ENCODE data around the gene HBG1. TPM values are rescaled to one million over a fixed set of nuclear protein-coding genes. Genes with fewer than 3 reads are reported as not detected.
A peak's percentile ranks its signal among the peaks of the same experiment; 100 is the strongest.
"Not testable (repeated sequence)": the region's sequence is repeated elsewhere in the genome, so short reads cannot be mapped to it uniquely, and the experiment has no call there.

The HBG1 gene
- total RNA-seq, 1 donor: not detected

DNA sequence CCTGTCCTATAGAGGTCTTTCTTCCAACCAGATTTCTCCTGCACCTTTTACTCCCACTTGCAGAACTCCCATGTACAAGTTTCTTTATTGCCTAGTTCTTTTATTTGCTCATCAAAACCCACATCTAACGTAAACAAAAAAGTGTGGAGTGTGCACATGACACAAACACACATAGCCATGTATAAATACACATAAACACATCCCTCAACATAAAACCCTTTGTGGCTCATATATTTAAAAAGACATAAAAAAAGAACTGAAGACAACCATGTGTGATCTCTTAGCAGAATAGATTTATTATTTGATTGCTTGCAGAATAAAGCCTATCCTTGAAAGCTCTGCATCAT lies 3.2 kb upstream of the HBG1 start:
- DNase-seq (ENCODE audit: low read depth): peak; percentile 40
- no peak for TF ChIP-seq CTCF (IDR thresholded peaks at IDR 0.05; ENCODE audit: insufficient read depth, low read depth, low read length)
- H3K4me3 ChIP-seq (ENCODE audit: low read depth, low read length): no peak overlapping the region

DNA sequence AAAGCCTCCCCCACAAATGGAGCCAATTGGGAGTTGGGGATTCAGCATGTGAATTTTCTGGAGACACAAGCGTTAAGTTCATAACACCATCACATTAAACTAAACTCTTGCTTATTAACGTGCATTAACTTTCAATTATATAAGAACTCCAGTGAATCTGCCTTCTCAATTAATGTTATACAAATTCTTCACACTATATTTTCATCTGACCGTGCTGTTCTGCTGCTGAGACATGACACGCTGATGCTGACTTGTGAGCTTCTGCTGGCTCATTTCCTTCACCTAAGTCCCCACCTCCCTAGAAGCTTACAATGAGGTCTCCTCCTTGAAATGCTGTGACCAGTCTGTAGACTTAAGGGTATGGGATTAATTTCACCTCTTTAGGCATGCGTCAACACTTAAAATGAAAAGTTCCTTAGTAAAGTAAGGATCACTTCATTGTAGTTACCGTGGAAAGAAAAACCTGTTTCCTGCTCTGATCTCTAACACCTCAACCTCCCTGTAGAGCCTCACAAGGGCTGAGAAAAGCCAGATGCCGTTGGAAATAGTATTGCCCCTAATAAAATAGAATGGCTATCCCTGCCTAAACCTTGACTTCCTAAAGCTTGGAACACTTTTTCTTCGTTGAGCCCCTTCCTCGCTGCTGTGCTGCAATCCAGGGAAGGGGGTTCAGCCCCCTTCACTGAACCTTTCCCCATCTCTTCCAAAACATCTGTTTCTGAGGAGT lies 2.7 kb upstream of the HBG1 start:
- no peak for DNase-seq (ENCODE audit: low read depth)
- no peak for TF ChIP-seq CTCF (IDR thresholded peaks at IDR 0.05; ENCODE audit: insufficient read depth, low read depth, low read length)
- H3K4me3 ChIP-seq (ENCODE audit: low read depth, low read length): no peak overlapping the region

- TF ChIP-seq CTCF (IDR thresholded peaks at IDR 0.05; ENCODE audit: insufficient read depth, low read depth, low read length): no peak
- no peak for DNase-seq (ENCODE audit: low read depth)
- no peak overlapping the region for H3K4me3 ChIP-seq (ENCODE audit: low read depth, low read length)
Observed at GRCh38 chr11:5251746-5252145, 2.1 kb upstream of the HBG1 start.

- DNase-seq (ENCODE audit: low read depth): no peak
- H3K4me3 ChIP-seq (ENCODE audit: low read depth, low read length): no peak overlapping the region
- TF ChIP-seq CTCF (IDR thresholded peaks at IDR 0.05; ENCODE audit: insufficient read depth, low read depth, low read length): no peak
Observed at GRCh38 chr11:5250543-5251204, 1.0 kb upstream of the HBG1 start.

GRCh38 chr11:5248498-5248897 lies 1.2 kb downstream of the HBG1 start:
- DNase-seq (ENCODE audit: low read depth); H3K4me3 ChIP-seq (ENCODE audit: low read depth, low read length): not testable (repeated sequence)

GRCh38 chr11:5247472-5248192 lies 2.0 kb downstream of the HBG1 start:
- no peak overlapping the region for H3K4me3 ChIP-seq (ENCODE audit: low read depth, low read length)
- DNase-seq (ENCODE audit: low read depth): no peak
- TF ChIP-seq CTCF (IDR thresholded peaks at IDR 0.05; ENCODE audit: insufficient read depth, low read depth, low read length): no peak

GRCh38 chr11:5246772-5247471 lies 2.7 kb downstream of the HBG1 start:
- no peak overlapping the region for H3K4me3 ChIP-seq (ENCODE audit: low read depth, low read length)
- no peak for DNase-seq (ENCODE audit: low read depth)
- TF ChIP-seq CTCF (IDR thresholded peaks at IDR 0.05; ENCODE audit: insufficient read depth, low read depth, low read length): no peak

All from fibroblast of villous mesenchyme (primary cell).